CD4-positive, alpha-beta T cell treated with Interleukin-15 for 4 hours (primary cell): Measurements from ENCODE around the gene SIL1.
"Not testable (repeated sequence)": the region's sequence is repeated elsewhere in the genome, so short reads cannot be mapped to it uniquely, and the experiment has no call there.

Experiments
- DNase-seq: peaks from one replicate; pipeline ENCODE4 v3.0.0-alpha.2; 2020; ENCODE audit warnings: low spot score

The SIL1 gene

DNA sequence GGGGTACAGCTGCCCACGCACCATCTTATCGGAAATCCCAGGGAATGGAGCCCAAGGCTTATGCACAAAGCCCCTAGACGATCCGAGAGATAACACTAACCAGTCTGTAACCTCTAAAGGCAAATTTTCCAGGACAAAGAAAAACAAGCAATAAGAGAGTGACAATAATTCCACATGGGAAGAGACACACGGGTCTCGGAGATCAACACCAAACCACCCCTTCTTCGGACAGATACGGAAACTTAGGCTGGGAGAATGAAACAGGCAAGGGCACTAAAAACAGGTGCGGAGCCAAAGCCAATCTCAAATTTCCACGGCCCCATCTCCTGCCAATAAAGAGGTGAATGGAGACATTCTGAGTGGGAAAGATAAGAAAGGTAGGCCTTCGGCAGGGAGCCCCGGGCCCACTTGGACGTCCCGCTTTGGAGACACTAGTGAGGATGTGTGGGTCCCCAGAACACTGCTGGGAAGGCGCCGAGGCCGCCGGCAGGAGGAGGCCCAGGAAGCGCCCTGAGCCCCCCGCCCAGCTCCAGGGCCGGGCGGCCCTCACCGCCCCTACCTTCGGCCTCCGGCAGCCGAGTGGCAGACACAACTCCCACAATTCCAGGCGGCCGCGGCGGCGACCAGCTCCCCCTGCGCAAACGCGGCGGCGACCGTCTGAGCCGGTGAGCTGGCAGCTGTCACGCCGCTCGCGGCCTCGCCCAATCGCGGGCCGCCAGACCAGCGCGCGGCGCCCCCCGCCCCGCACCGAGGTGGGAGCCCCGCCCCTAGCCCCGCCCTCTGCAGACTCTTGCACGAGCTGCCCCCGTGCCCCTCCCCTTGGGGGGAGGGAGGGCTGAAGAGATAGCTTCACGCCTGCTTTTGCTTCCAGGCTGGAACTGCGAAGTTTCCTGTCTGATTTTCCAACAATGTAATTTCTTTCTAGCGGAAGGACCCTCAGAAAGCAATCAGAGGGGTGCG is at the start of gene SIL1:
TSS of gene SIL1 (minus strand) at position 659 of the 960 bp plus-strand sequence. CDS start 70,525 bp downstream, outside the sequence.
- peak; percentile 97 for DNase-seq

DNA sequence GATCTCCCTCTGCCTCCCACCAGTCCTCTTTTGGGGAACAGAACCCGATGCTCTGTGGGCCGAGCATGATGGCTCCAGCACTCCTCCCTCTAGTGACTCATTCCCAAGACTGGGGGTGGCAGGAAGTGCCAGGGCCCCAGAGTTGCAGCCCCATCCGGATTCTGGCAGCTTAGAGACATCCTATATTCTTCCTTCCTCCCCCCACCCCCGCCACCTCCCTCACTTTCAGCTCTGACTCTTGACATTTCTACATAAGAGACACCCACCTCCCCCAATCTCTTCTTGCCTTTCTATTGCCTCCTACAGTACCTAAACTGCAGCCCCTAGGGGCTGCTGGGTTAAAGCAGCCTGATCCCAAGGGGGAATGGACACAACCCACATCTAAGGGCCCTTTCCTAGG is 48.2 kb upstream of the SIL1 start:
- peak; percentile 12 for DNase-seq

DNA sequence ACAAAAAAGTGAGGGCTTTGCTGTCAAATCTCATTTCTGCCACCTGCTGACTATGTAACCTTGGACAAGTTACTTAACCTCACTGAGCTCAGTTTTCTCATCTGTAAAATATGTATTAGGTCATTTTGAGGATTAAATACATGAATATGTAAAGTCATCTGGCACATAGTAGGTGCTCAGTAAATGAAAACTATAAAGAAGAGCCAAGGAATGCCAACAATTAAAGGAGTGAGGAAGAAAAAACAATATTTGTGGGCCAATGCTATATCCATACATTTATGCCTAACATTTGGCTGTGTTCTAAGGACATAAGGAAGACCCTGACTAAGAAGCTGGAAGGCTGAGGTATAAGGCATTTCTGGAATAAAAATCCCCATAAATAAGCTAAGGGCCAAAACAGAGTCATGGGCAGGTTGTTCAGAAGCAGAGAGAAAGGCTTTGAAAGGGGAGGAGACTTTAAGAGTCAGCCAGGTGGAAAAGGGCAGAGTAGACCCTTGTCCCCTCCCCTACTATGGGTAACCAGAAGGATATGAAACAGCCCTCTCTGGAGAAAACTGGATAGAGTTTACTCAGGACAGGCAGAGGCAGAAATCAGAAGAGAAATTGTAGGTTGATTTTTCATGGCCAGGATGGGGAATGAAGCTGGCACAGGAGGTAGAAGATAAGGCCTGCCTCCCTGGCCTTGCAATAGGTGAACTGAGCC is 47.6 kb upstream of the SIL1 start:
- no peak for DNase-seq

DNA sequence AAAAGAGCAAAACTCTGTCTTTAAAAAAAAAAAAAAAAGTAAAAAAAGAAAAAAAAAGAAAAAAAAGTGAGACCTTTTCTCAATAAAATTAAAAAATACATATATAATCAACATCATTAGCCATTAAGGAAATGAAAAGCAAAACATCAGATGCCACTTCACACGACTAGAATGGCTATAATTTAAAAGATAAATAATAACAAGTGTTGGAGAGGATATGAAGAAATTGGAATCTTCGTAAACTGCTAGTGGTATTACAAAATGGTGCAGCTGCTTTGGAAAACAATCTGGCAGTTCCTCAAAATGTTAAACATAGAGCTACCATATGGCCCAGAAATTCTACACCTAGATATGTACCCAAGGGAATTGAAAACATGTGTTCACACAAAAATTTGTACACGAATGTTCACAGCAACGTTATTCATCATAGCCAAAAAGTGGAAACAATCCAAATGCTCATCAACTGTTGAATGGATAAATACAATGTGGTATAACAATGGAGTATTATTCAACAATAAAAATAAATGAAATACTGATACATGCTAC is 45.3 kb upstream of the SIL1 start:
- DNase-seq = no peak

DNA sequence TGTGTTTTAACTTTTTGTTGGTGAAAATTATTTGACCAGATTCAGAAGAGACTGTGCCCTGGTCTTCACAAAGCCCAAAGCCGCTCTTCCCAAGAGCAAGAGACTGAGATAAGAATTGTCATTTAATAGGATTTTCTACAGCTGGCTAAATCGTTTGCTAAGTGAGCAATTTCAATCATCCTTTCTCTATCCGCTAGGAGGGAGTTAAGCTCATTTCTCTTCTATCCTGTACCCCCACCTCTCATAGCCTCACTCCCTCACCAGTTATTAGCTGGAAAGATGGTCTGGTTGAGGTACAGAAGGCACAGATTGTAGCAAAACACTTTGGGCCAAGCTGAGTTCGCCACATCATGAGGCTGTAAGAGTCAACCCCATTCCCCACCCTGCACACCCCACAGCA is 43.0 kb upstream of the SIL1 start:
- no peak for DNase-seq

DNA sequence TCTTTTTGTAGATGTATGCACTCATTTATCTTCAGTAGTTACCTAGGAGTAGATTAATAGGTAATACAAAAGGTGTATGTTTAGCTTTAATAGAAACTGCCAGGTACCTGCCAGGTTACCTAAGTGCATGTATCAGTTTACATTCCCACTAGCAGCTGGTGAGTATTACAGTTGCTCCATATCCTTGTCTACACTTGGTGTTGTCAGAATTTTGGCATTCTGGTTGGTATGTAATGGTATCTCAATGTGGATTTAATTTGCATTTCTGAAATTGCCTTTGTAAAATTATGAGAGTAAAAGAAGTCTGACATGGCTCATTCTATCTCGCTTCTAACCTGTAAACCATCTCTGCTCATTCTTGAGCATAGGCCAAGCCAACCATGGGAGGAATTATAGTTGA is 38.3 kb upstream of the SIL1 start:
- no peak for DNase-seq

DNA sequence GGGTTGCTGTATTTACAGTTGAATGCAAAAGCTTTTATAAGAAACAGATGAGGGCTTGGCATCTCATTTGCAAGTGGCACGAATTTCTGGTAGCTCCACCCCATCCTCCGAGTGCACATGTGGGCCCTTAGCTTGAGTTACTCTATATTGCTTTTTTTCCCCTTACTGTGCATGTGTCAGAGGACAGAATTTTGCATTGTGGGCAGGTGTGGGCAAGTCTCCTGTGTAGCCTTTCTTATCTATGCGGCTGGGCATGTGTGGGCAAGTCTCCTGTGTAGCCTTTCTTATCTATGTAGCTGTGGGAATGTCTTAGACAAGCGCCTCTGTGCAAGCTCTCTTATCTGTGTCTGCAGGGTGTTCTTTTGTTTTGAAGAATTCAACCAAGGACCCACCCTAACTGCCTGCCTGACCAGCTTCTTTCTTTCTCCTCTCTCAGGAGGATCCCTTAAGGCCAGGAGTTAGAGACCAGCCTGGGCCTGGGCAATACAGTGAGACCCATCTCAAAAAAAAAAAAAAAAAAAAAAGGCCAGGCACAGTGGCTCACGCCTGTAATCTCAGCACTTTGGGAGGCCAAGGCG is 34.1 kb upstream of the SIL1 start:
- DNase-seq = no peak

DNA sequence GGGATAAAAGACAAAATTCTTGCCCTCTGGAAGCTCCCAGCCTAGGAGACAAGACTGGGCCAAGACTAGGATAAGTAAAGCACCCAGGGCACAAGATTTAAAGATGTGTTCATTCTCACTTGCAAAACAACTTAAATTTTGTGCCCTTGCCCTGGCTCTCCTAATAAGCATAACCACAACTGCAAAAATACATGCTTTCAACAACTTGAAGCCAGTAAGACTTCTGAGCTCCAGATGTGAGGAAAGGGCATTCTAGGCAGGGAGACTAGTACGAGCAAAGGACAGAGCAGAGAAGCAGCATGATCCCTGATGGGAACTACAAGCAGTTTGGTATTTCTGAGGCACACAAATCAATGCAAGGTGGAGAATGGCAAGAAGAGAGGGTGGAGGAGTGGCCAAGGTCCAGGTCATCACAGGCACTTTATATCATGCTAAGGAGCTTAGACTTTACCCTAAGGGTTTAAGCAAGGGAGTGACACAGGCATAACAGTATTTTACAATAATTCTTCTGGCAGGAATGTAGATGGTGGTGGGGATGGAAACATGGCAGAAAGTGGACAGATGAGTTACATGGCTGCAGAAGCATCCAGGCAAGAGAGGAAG is 30.1 kb upstream of the SIL1 start:
- no peak for DNase-seq

GRCh38 chr5:139226131-139226530 is 28.0 kb upstream of the SIL1 start:
- DNase-seq = no peak

DNA sequence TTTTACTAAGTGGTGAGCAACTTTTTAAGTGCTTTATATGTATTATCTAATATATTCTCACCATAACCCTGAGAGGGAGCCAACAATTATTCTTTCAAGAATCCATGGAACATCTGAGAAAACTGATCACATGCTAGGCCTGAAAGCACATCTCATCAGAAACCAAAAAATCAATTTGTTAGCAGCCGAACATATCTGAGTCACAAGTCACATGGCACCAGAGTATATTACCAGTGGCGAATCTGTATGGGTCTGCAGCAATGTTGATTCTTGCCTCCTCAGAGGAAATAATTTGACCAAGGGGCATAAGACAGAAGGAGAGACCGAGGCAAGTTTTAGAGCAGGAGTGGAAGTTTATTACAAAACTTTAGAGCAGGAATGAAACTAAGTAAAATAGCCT is 25.3 kb upstream of the SIL1 start:
- no peak for DNase-seq

GRCh38 chr5:139222346-139222745 is 24.2 kb upstream of the SIL1 start:
- no peak for DNase-seq

DNA sequence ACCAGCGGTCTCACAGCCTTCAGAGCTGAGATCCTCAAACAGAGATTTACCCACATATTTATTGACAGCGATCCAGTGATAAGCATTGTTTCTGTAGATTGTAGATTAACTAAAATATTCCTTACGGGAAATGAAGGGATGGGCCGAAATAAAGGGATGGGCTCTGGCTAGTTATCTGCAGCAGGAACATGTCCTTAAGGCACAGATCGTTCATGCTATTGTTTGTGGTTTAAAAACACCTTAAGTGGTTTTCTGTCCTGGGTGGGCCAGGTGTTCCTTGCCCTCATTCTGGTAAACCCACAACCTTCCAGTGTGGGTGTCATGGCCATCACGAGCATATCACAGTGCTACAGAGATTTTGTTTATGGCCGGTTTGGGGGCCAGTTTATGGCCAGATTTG is 19.9 kb upstream of the SIL1 start:
- DNase-seq = not testable (repeated sequence)

GRCh38 chr5:139215107-139215975 is 17.2 kb upstream of the SIL1 start:
- DNase-seq = no peak

GRCh38 chr5:139214646-139215045 is 16.5 kb upstream of the SIL1 start:
- DNase-seq = no peak

- DNase-seq = no peak
Observed at GRCh38 chr5:139212906-139213305, 14.7 kb upstream of the SIL1 start.

DNA sequence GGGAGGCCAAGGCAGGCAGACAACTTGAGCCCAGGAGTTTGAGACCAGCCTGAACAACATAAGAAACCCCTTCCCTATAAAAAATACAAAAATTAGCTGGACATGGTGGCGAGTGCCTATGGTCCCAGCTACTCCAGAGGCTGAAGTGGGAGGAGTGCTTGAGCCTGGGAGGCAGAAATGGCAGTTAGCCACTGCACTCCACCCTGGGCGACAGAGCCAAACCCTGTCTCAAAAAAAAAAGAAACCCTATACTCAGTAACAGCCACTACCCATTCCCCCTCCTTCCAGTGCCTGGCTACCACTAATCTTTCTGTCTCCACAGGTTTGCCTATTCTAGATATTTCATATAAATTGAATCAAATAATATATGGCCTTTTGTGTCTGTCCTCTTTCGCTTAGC is 14.3 kb upstream of the SIL1 start:
- no peak for DNase-seq

DNA sequence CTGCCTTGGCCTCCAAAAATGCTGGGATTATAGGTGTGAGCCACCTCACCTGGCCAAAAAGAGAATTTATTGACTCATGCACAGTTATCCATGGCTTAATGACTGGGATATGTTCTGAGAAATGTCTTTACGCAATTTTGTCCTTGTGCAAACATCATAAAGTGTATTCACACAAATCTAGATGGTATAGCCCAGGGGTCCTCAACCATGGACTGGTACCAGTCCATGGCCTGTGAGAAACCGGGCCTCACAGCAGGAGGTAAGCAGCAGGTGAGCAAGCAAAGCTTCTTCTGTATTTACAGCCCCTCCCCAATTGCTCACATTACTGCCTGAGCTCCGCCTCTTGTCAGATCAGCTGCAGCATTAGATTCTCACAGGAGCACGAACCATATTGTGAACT is 12.4 kb upstream of the SIL1 start:
- DNase-seq = no peak

DNA sequence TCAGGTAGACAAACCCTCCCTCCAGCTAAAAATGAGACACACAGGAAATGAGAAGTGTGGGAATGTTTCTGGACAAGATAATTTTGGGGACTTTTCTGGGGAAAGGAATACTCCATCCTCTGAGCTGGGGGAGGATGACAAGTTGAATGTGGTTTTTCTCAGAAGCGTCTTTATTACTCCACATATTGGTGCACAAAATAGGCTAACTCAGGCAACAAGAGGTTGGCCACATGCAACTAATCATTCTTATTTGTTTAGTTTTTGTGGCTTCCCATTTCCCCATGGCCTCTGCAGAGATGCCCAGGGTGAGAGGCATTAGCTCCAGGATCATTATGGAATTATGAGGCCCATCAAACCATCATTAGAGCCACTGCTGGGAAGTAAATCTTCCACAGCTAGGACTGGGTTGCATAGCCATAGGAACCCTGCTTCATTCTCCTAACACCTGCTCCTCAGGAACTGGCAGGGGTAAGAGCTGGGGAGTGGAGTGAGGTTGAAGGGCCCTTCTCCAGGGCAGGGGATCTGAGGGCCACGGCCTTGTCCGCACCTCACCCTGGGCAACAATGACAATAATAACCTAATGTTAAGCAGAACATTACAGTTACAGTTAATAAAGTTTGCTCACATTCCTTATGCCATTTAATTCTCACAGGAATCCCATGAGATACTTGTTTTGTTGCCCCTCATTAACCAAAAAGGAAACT is 9.3 kb upstream of the SIL1 start:
- no peak for DNase-seq

- DNase-seq = no peak
Observed at GRCh38 chr5:139205586-139205985, 7.4 kb upstream of the SIL1 start.

DNA sequence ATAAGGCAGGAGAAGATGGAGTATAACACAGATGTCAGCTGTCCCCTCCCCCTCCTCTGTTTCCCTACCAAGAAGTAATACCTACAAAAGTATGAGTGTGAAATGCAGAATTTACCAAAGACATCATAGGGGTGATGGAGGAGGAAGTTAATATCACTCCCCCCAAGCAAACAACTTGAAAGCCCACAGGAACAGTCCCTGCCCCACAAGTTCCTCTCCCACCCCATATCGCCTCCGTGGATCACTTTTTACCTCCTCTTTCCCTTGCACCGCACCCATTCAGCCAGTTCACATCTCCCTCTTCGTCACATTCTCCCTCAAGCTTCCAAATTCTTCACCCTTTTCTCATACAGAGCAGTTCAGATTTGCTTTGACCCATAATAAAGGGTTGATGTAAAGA is 7.0 kb upstream of the SIL1 start:
- no peak for DNase-seq

DNA sequence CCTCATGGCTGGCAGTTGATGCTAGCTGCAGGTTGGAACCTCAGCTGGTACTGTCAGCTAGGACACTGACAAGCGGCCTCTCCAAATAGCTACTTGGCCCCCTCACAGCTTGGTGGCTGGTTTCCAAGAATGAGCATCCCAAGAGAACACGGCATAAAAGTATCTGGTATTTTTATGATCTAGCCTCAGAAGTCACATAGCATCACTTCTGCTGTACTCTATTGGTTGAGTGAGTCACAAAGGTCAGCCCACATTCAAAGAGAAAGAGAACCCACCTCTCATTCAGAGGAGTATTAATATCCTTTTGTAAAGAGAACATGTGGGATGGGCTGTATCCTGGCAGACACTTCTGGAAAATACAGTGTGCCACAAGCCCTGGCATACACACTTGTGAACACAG is 6.0 kb upstream of the SIL1 start:
- no peak for DNase-seq
